Measurements from ENCODE around the gene MCM3AP.
"Not testable (repeated sequence)": the region's sequence is repeated elsewhere in the genome, so short reads cannot be mapped to it uniquely, and the experiment has no call there.

The MCM3AP gene

GRCh38 chr21:46202592-46203202, 82.7 kb downstream of the MCM3AP start:
- no peaks in the 10 kb centered on the region for H4K20me1 ChIP-seq (ENCODE audit: control insufficient read depth, insufficient read depth, low read depth, low read length)
- H3K36me3 ChIP-seq (ENCODE audit: control insufficient read depth, low read length), result peaks cover 80% of the 10 kb centered on the region
- H3K9me2 ChIP-seq (replicated peaks; ENCODE audit: control insufficient read depth, low read length), result no peaks in the 10 kb centered on the region
- H3K79me2 ChIP-seq (ENCODE audit: control insufficient read depth, low read length), result no peaks in the 10 kb centered on the region
- no peaks in the 10 kb centered on the region; the same call in 1 of the 2 replicates for H3F3A ChIP-seq (ENCODE audit: control insufficient read depth, insufficient read depth)
- no peak overlapping the region for H3K4me2 ChIP-seq (ENCODE audit: low read length)
- TF ChIP-seq CTCF (IDR thresholded peaks at IDR 0.05; ENCODE audit: low read depth, low read length, poor library complexity, severe bottlenecking), result no peak
- TF ChIP-seq EZH2phosphoT487 (IDR thresholded peaks at IDR 0.05; ENCODE audit: borderline replicate concordance, low read length), result no peak
- H3K4me3 ChIP-seq (ENCODE audit: low read length), result no peak overlapping the region
- no peaks in the 10 kb centered on the region for H3K27me3 ChIP-seq (ENCODE audit: control insufficient read depth, low read length)
- H3K9me3 ChIP-seq (ENCODE audit: control insufficient read depth, insufficient read depth, low read length), result no peaks in the 10 kb centered on the region
- no peak overlapping the region for H3K27ac ChIP-seq (ENCODE audit: low read depth, low read length)
- no peaks in the 10 kb centered on the region for H3K4me1 ChIP-seq (ENCODE audit: control insufficient read depth, low read length)

- not testable (repeated sequence) for H3K4me3 ChIP-seq (ENCODE audit: low read length); H3F3A ChIP-seq (ENCODE audit: control insufficient read depth, insufficient read depth); H3K9me3 ChIP-seq (ENCODE audit: control insufficient read depth, insufficient read depth, low read length); H3K79me2 ChIP-seq (ENCODE audit: control insufficient read depth, low read length); H3K4me2 ChIP-seq (ENCODE audit: low read length); H3K27me3 ChIP-seq (ENCODE audit: control insufficient read depth, low read length); H3K27ac ChIP-seq (ENCODE audit: low read depth, low read length); H3K9me2 ChIP-seq (replicated peaks; ENCODE audit: control insufficient read depth, low read length); H4K20me1 ChIP-seq (ENCODE audit: control insufficient read depth, insufficient read depth, low read depth, low read length); H3K4me1 ChIP-seq (ENCODE audit: control insufficient read depth, low read length)
- H3K36me3 ChIP-seq (ENCODE audit: control insufficient read depth, low read length), result peaks cover 80% of the 10 kb centered on the region
Observed at GRCh38 chr21:46200877-46201803, 84.3 kb downstream of the MCM3AP start.

- H4K20me1 ChIP-seq (ENCODE audit: control insufficient read depth, insufficient read depth, low read depth, low read length), result no peaks in the 10 kb centered on the region
- no peak overlapping the region for H3K27ac ChIP-seq (ENCODE audit: low read depth, low read length)
- H3K4me2 ChIP-seq (ENCODE audit: low read length), result no peak overlapping the region
- H3K27me3 ChIP-seq (ENCODE audit: control insufficient read depth, low read length), result no peaks in the 10 kb centered on the region
- no peaks in the 10 kb centered on the region for H3K9me3 ChIP-seq (ENCODE audit: control insufficient read depth, insufficient read depth, low read length)
- no peaks in the 10 kb centered on the region for H3K9me2 ChIP-seq (replicated peaks; ENCODE audit: control insufficient read depth, low read length)
- TF ChIP-seq EZH2phosphoT487 (IDR thresholded peaks at IDR 0.05; ENCODE audit: borderline replicate concordance, low read length) (no peak), CTCF (IDR thresholded peaks at IDR 0.05; ENCODE audit: low read depth, low read length, poor library complexity, severe bottlenecking) (no peak)
- H3K4me3 ChIP-seq (ENCODE audit: low read length), result no peak overlapping the region
- no peaks in the 10 kb centered on the region for H3K79me2 ChIP-seq (ENCODE audit: control insufficient read depth, low read length)
- peaks cover 80% of the 10 kb centered on the region for H3K36me3 ChIP-seq (ENCODE audit: control insufficient read depth, low read length)
- H3F3A ChIP-seq (ENCODE audit: control insufficient read depth, insufficient read depth), result no peaks in the 10 kb centered on the region; the same call in 1 of the 2 replicates
- no peaks in the 10 kb centered on the region for H3K4me1 ChIP-seq (ENCODE audit: control insufficient read depth, low read length)
Observed at GRCh38 chr21:46199436-46200373, 85.7 kb downstream of the MCM3AP start.

Data from DOHH2 (cell line).